Measurements from ENCODE around the gene RAD51B.

RAD51B gene

DNA sequence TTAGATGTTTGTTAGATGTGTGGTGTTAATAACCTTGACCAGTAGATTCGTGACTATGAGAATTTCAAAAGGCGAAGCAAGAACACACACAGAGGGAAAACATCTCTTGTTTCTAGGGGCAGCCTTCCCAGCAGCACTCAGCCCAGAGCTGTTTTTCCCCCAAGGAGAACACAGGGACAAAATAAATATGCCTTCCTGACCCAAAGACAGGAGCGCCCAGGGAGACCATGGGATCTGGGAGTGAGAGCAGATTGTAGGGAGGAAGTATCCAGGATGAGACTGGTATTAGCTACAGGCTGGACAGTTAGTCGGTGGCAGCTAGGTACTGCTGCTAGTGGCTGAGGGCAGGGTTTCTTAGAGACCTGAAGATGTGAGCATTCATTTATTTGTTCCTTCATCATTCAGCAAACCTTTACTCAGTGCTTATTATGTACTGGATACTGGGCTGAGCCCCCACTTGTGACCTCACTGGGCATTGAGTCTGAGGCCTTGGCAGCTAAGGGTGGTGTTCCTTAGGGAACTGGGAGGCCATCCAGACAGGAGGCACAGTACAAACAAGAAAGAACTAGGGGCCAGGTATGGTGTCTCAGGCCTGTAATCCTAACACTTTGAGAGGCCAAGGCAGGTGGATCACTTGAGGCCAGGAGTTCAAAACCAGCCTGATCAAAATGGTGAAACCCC, 503.5 kb downstream of the RAD51B start:
- H3K4me3 ChIP-seq (ENCODE audit: low read depth, low read length) = no peak overlapping the region
- TF ChIP-seq, protein P1, sequence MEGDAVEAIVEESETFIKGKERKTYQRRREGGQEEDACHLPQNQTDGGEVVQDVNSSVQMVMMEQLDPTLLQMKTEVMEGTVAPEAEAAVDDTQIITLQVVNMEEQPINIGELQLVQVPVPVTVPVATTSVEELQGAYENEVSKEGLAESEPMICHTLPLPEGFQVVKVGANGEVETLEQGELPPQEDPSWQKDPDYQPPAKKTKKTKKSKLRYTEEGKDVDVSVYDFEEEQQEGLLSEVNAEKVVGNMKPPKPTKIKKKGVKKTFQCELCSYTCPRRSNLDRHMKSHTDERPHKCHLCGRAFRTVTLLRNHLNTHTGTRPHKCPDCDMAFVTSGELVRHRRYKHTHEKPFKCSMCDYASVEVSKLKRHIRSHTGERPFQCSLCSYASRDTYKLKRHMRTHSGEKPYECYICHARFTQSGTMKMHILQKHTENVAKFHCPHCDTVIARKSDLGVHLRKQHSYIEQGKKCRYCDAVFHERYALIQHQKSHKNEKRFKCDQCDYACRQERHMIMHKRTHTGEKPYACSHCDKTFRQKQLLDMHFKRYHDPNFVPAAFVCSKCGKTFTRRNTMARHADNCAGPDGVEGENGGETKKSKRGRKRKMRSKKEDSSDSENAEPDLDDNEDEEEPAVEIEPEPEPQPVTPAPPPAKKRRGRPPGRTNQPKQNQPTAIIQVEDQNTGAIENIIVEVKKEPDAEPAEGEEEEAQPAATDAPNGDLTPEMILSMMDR (IDR thresholded peaks at IDR 0.05; ENCODE audit: low read depth, low read length) = no peak

DNA sequence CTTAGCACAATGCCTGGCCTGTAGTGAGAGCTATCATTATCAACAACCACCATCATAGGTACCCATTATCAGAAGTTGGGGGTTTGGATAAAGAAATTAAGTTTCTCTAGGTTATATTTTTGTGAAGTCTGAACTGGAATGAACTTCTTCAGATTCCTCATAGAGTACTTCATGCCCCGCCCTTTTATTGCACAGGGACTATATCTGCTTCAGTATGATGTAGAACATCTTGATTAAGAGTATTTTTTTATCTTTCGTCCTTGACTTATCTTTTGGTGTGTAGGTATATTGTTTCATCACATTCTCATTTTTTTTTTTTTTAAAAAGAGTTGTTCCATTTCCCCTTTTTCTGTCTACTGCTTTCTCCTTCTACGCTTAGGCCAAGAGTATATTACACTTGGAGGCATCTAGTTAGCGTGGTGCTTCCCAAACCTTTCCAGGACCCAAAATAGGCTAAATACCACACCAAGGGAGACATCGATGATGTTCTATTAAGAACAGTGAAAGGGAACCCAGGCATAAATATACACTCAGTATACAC, 505.8 kb downstream of the RAD51B start:
- TF ChIP-seq, protein P1 (IDR thresholded peaks at IDR 0.05; ENCODE audit: low read depth, low read length) = no peak
- no peak overlapping the region for H3K4me3 ChIP-seq (ENCODE audit: low read depth, low read length)

DNA sequence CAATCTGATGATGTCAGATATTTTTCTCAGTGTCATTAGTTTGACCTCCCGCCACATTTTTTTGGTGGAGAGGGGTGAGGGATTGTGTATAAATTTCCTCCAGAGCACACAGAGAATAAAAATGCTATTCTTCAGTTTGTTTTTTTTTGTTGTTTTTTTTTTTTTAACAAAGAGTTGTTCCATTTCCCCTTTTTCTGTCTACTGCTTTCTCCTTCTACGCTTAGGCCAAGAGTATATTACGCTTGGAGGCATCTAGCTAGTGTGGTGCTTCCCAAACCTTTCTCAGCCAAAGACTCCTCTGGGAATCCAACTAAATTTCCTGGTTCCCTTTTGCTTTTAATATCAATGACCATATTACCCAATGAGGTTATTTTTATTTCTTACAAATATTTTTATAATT, 507.7 kb downstream of the RAD51B start:
- TF ChIP-seq, protein P1 (IDR thresholded peaks at IDR 0.05; ENCODE audit: low read depth, low read length) = no peak
- H3K4me3 ChIP-seq (ENCODE audit: low read depth, low read length) = no peak overlapping the region

DNA sequence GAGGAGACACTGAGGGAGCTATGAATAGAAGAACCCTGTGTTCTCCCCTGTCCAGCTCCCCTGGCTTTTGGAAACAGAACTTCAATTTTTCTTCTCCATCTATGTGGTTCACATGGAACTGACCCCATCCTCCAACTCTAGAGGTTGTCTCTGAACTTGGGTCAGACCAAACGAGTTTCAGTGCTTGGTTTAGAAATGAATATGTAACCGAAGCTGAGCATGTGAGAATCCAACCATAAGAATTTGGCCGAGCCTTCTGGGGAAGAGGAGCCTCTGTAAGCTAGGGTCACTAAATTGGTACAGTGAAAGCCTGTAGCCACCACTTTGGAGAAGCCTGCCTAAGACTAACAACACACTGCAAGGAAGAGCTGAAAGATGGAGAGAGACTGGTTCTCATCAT, 508.9 kb downstream of the RAD51B start:
- TF ChIP-seq, protein P1 (IDR thresholded peaks at IDR 0.05; ENCODE audit: low read depth, low read length) = no peak
- H3K4me3 ChIP-seq (ENCODE audit: low read depth, low read length) = no peak overlapping the region

DNA sequence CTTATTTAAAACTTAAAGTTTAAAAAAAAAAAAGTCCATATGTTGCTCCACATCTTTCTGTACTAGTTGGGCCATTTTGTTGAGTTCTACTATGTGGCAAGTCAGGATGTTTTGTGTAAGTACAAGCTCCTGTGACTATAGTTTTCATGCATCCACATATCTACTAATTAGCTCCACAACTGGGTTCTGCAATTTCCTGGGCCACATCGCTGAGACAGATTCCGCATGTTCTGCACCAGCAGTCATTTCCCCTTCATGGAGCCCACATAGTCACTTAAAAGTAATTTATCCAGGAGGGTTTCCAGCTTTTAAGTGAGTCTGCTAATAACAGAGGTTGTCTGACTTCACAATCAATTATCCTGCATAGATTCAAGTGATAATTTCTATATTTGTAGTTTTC, 511.8 kb downstream of the RAD51B start:
- H3K4me3 ChIP-seq (ENCODE audit: low read depth, low read length) = no peak overlapping the region
- TF ChIP-seq, protein P1 (IDR thresholded peaks at IDR 0.05; ENCODE audit: low read depth, low read length) = no peak

DNA sequence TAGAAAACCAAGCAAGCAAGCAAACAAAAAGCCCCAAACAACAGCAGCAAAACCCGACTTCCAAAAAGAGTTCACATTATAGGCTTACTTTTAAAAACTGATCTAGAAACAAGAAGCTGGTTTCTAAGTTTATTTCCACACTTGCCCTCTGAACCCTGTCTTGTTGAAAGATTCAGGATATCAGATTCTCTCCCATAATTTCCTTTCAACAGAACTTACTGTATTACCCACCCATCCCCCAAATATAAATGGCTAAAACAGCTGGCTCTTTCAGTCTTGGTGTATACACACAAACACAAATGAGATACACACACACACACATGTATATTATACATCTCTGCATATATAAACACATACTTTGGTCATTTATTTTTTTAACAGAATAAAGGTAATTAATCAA, 512.4 kb downstream of the RAD51B start:
- H3K4me3 ChIP-seq (ENCODE audit: low read depth, low read length) = no peak overlapping the region
- TF ChIP-seq, protein P1 (IDR thresholded peaks at IDR 0.05; ENCODE audit: low read depth, low read length) = no peak

DNA sequence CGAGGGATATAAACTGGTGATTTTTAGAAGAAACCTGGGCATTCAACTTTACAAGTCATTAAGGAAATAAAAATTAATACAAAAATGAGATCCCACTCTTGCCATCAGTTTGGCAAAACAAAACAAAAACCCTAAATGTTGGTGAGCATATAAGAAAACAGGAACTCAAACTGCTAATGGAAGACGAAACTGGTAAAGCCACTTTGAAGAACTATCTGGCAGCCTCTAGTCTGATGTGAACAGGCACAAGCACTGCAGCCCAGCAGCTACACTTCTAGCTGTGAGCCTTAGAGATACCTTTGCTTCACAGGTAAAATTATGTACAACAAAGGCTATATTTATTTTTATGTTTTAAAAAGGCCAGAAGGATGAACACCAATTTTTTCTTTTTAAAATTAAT, 513.7 kb downstream of the RAD51B start:
- H3K4me3 ChIP-seq (ENCODE audit: low read depth, low read length) = no peak overlapping the region
- TF ChIP-seq, protein P1 (IDR thresholded peaks at IDR 0.05; ENCODE audit: low read depth, low read length) = no peak
